ENCODE measurements around the gene TSC22D1.

TSC22D1 gene

DNA sequence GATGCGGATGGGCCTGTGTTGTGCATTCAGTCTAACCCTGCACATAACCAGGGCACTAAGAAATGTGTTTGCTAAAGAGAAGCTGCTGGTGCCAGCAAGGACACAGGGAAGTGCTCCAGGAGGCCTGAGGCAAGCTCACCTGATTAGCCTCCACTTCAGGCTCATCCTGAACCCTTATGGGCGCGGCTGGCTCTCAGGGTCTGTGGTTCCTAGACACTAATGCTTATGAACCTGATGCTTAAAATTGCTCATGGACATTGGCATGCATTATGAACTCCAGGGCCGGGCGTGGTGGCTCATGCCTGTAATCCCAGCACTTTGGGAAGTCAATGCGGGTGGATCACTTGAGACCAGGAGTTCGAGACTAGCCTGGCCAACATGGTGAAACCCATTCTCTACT is 168.2 kb downstream of the TSC22D1 start:
- no peak for TF ChIP-seq FOXP2 (optimal IDR thresholded peaks at IDR 0.05; ENCODE audit: borderline replicate concordance, extremely low read depth, extremely low read length, insufficient read depth)
- no peak for TF ChIP-seq SIN3A (IDR thresholded peaks at IDR 0.05; ENCODE audit: borderline replicate concordance, insufficient read depth, low read length)
- TF ChIP-seq POLR2AphosphoS5 (IDR thresholded peaks at IDR 0.05; ENCODE audit: low read depth, low read length) = no peak
- no peak for TF ChIP-seq TAF1 (IDR thresholded peaks at IDR 0.05; ENCODE audit: borderline replicate concordance, insufficient read depth, low read length)
- TF ChIP-seq, protein P1, sequence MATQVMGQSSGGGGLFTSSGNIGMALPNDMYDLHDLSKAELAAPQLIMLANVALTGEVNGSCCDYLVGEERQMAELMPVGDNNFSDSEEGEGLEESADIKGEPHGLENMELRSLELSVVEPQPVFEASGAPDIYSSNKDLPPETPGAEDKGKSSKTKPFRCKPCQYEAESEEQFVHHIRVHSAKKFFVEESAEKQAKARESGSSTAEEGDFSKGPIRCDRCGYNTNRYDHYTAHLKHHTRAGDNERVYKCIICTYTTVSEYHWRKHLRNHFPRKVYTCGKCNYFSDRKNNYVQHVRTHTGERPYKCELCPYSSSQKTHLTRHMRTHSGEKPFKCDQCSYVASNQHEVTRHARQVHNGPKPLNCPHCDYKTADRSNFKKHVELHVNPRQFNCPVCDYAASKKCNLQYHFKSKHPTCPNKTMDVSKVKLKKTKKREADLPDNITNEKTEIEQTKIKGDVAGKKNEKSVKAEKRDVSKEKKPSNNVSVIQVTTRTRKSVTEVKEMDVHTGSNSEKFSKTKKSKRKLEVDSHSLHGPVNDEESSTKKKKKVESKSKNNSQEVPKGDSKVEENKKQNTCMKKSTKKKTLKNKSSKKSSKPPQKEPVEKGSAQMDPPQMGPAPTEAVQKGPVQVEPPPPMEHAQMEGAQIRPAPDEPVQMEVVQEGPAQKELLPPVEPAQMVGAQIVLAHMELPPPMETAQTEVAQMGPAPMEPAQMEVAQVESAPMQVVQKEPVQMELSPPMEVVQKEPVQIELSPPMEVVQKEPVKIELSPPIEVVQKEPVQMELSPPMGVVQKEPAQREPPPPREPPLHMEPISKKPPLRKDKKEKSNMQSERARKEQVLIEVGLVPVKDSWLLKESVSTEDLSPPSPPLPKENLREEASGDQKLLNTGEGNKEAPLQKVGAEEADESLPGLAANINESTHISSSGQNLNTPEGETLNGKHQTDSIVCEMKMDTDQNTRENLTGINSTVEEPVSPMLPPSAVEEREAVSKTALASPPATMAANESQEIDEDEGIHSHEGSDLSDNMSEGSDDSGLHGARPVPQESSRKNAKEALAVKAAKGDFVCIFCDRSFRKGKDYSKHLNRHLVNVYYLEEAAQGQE (IDR thresholded peaks at IDR 0.05; ENCODE audit: insufficient read depth in 1 of 2, low read depth in 2 of 2, low read length in 2 of 2) = no peak

DNA sequence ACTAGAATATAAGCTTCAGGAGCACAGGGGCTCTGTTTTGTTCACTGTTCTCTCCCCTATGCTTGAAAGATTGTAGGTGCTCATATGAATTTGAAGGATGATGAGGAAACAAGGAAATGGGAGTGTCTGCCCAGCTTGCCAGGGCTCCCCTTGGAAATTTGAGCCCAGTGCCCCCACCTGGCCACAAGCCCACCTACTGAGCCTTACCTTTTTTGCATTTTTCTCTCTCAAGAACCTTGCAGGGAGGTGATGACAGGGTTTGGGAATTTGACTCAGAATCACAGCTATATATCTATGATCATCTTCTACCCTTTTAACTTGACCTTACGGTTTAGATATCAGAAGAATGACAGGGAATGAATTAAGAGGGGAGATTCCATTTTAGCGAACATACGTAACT is 168.8 kb downstream of the TSC22D1 start:
- TF ChIP-seq POLR2AphosphoS5 (IDR thresholded peaks at IDR 0.05; ENCODE audit: low read depth, low read length) (no peak), FOXP2 (optimal IDR thresholded peaks at IDR 0.05; ENCODE audit: borderline replicate concordance, extremely low read depth, extremely low read length, insufficient read depth) (no peak)
- TF ChIP-seq, protein P1 (IDR thresholded peaks at IDR 0.05; ENCODE audit: insufficient read depth in 1 of 2, low read depth in 2 of 2, low read length in 2 of 2) = no peak

GRCh38 chr13:44406617-44407016 is 169.5 kb downstream of the TSC22D1 start:
- TF ChIP-seq SIN3A (IDR thresholded peaks at IDR 0.05; ENCODE audit: borderline replicate concordance, insufficient read depth, low read length) (no peak), TAF1 (IDR thresholded peaks at IDR 0.05; ENCODE audit: borderline replicate concordance, insufficient read depth, low read length) (no peak), POLR2AphosphoS5 (IDR thresholded peaks at IDR 0.05; ENCODE audit: low read depth, low read length) (no peak), FOXP2 (optimal IDR thresholded peaks at IDR 0.05; ENCODE audit: borderline replicate concordance, extremely low read depth, extremely low read length, insufficient read depth) (no peak)
- TF ChIP-seq, protein P1 (IDR thresholded peaks at IDR 0.05; ENCODE audit: insufficient read depth in 1 of 2, low read depth in 2 of 2, low read length in 2 of 2) = no peak

- TF ChIP-seq POLR2AphosphoS5 (IDR thresholded peaks at IDR 0.05; ENCODE audit: low read depth, low read length) (no peak), TAF1 (IDR thresholded peaks at IDR 0.05; ENCODE audit: borderline replicate concordance, insufficient read depth, low read length) (no peak), FOXP2 (optimal IDR thresholded peaks at IDR 0.05; ENCODE audit: borderline replicate concordance, extremely low read depth, extremely low read length, insufficient read depth) (no peak), SIN3A (IDR thresholded peaks at IDR 0.05; ENCODE audit: borderline replicate concordance, insufficient read depth, low read length) (no peak)
- TF ChIP-seq, protein P1 (IDR thresholded peaks at IDR 0.05; ENCODE audit: insufficient read depth in 1 of 2, low read depth in 2 of 2, low read length in 2 of 2) = no peak
Observed at GRCh38 chr13:44404261-44405132, 171.6 kb downstream of the TSC22D1 start.

Measured in PFSK-1 (cell line).